Adrenal gland (tissue), 12 donors: ENCODE measurements around the gene RALGAPB. TPM values are rescaled to one million over a fixed set of nuclear protein-coding genes. Genes with fewer than 3 reads are reported as not detected.

Experiments
- DNase-seq, 7 donors: peaks; one replicate each; pipeline ENCODE4 v3.0.0-alpha.2; 2019 to 2020
- H3K27ac ChIP-seq, 5 donors: fragments of 200-600 bp; sonication (generic) in 4 of 5; 1 replicate in 3 of 5; 2 replicates in 2 of 5; pipeline versions ENCODE4 v1.5.1 to v1.8.0; 2016 to 2020; ENCODE audit warnings: mild to moderate bottlenecking in 1 of 5
- H3K27me3 ChIP-seq: fragments of 200-600 bp; 2 replicates; pipeline ENCODE4 v1.8.0; 2021
- H3K36me3 ChIP-seq, 2 donors: fragments of 200-600 bp; replicated peaks in 1 of 2; 1 replicate in 1 of 2; 2 replicates in 1 of 2; pipeline versions ENCODE4 v1.5.1 to v1.8.0; 2018 to 2022
- H3K4me1 ChIP-seq, 2 donors: fragments of 200-600 bp; replicated peaks in 1 of 2; 1 replicate in 1 of 2; 2 replicates in 1 of 2; pipeline versions ENCODE4 v1.5.1 to v1.8.0; 2018 to 2021
- H3K4me3 ChIP-seq, 4 donors: fragments of 200-600 bp; sonication (generic) in 3 of 4; one replicate each; pipeline ENCODE4 v1.5.1; 2016 to 2018
- H3K9me3 ChIP-seq, 3 donors: fragments of 200-600 bp; sonication (generic) in 1 of 3; replicated peaks in 1 of 3; 1 replicate in 2 of 3; 2 replicates in 1 of 3; pipeline versions ENCODE4 v1.5.1 to v1.8.0; 2016 to 2021
- POLR2A ChIP-seq, 2 donors: fragments of 450-650 bp; IDR thresholded peaks; one replicate each; pipeline ENCODE4 v1.6.1; 2017; ENCODE audit warnings: antibody characterized with exemption in 2 of 2, mild to moderate bottlenecking in 2 of 2, moderate library complexity in 1 of 2
- WGBS, 4 donors: extraction: QIAGEN DNeasy Blood & Tissue Kit in 2 of 4; methylation state at CpG; one replicate each; pipeline versions ENCODE4 v1.1.5 to v1.1.7; 2013 to 2017; 5-methylcytosine and 5-hydroxymethylcytosine counted together
- intact Hi-C, 2 donors: fragments of 100-400 bp; cut with DNase I; formaldehyde crosslinking; loops; one replicate each; pipeline versions ENCODE4 v1.14.1 to v1.15.0; 2022 to 2023
- polyA plus RNA-seq, 3 donors: library from polyadenylated mRNA; stranded (reverse); fragments of 200-250 nt in 2 of 3; fragments of 350-450 nt in 1 of 3; fragmentation: Illumina TruSeq in 1 of 3; extraction: RNeasy Lipid Tissue Mini Kit (QIAGEN cat#74804) in 1 of 3; gene quantifications; one replicate each; pipeline ENCODE4 v1.2.3, GENCODE V29; 2013 to 2014
- total RNA-seq, 9 donors: library from RNA; depleted of rRNA in 4 of 9; stranded (reverse); fragments of >200 nt in 4 of 9; fragments of 120-200 nt in 1 of 9; fragmentation: NEBNext Ultra II Directional in 1 of 9; extraction: Animal tissue kit (Norgen Biotek cat#: 25700) in 1 of 9; gene quantifications; one replicate each; pipeline versions ENCODE4 v1.1.0 to v1.2.4, GENCODE V29; 2013 to 2023
- TF ChIP-seq, protein P1 (sequence below), 6 experiments: fragments of 450-650 bp in 4 of 6; fragments of 200-600 bp in 2 of 6; sonication (generic) in 1 of 6; IDR thresholded peaks; 1 replicate in 5 of 6; 2 replicates in 1 of 6; pipeline versions ENCODE4 v1.5.1 to v1.8.0; 2016 to 2021; ENCODE audit warnings: antibody characterized with exemption in 6 of 6, mild to moderate bottlenecking in 2 of 6, moderate library complexity in 1 of 6
- donor health status: healthy with polysubstance abuse.
- donor health status: Bipolar disorder and iron deficiency.
- donor health status: DM: yes; HTN: yes; CAD: no.
- donor health status: DM: no; HTN: no; CAD: no.
- donor health status: DM: no; HTN: no; CAD: no.
- donor health status: DM: yes; HTN: yes; CAD: no.

RALGAPB gene
- total and polyA plus RNA-seq, 12 donors = 11.7 to 44.7 (median 31.7) TPM

DNA sequence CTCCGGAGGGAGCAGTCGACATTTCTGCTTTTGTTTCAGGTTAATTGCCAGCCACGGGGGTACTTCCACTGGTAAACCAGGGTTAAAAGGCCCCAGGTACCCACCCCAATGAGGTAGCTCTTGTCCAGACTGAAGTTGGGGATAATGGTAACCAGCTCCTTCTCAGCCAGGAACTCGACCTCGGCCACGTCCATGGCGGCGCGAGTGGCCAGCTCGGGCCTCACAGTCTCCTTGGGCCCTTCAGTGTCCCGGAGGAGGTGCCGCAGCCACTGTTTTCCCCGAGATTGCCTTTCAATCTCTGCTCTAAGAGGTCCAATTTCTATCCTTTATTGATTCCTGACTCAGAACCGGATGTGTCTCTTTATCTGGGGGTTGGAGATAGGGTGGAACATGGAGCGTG is 142.6 kb downstream of the RALGAPB start:
- Histone ChIP-seq H3K27me3 (peaks cover 21% of the 10 kb centered on the region), H3K4me3 (no peak overlapping the region), H3K27ac (no peak overlapping the region), H3K4me1 (no peaks in the 10 kb centered on the region), H3K36me3 (no peaks in the 10 kb centered on the region), H3K9me3 (no peaks in the 10 kb centered on the region)
- intact Hi-C loops = no loop called here
- DNase-seq = no peak
- TF ChIP-seq POLR2A (IDR thresholded peaks at IDR 0.05) = no peak
- TF ChIP-seq, protein P1, sequence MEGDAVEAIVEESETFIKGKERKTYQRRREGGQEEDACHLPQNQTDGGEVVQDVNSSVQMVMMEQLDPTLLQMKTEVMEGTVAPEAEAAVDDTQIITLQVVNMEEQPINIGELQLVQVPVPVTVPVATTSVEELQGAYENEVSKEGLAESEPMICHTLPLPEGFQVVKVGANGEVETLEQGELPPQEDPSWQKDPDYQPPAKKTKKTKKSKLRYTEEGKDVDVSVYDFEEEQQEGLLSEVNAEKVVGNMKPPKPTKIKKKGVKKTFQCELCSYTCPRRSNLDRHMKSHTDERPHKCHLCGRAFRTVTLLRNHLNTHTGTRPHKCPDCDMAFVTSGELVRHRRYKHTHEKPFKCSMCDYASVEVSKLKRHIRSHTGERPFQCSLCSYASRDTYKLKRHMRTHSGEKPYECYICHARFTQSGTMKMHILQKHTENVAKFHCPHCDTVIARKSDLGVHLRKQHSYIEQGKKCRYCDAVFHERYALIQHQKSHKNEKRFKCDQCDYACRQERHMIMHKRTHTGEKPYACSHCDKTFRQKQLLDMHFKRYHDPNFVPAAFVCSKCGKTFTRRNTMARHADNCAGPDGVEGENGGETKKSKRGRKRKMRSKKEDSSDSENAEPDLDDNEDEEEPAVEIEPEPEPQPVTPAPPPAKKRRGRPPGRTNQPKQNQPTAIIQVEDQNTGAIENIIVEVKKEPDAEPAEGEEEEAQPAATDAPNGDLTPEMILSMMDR (IDR thresholded peaks at IDR 0.05) = no peak
- WGBS, 4 donors = 84 to 90% (median 87%) methylated on average over 15 of the region's 15 CpGs

DNA sequence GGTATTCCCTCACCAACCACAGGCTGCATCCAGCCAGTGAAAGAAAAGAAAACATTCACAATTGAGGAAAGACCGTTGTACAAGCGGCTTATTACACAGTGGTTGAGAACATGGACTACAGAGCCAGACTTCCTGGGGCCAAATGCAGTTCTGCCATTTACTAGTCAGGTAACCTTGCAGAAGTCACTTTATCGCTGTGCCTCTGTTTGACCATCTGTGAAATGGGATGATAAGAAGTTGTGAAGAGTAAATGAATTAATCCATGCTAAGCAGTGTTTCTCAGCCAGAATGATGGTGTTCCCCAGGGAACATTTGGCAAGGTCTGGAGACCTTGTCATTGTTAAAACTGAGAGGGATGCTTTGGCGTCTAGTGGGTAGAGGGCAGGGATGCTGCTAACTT is 143.8 kb downstream of the RALGAPB start:
- TF ChIP-seq, protein P1 (IDR thresholded peaks at IDR 0.05) = no peak
- no peak for TF ChIP-seq POLR2A (IDR thresholded peaks at IDR 0.05)
- intact Hi-C loops = no loop called here
- DNase-seq = no peak

DNA sequence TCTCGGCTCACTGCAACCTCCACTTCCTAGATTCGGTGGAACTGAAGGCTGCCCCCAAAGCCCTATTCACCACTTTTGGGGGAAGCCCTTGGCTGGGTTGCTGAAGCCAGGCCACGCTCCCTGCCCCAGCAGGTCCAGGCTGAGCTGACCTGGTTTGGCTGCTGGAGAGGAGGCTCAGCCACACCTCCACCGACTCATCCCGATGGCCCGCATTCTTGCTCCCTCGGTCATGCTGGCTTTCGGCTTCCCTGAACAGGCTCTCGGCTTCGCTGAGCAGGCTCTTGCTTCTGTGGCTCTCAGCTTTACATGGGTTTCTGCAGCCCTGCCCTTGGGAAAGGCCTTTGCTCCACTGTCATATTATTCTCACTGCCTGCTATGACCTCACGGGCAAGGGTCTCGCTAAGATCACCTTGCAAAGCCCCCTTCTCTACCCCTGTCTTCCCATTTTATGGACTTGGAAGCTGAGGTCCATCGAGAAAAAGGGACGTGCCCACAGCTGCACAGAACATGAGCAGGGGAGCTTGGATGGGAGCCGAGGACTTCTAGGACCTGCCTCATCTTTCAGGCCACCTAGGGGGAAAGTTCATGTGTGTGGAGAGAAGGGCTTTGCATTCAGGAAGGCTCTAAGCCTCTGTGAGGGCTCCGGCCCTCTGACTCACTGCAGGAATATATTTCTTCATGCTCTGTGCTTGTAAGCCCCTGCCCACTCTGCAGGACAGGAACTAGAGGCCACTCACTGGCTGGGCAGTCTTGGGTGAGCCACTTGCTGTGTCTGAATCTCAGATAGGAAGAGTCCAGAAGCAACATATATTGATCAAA is 144.6 kb downstream of the RALGAPB start:
- intact Hi-C loops = no loop called here
- WGBS, 4 donors = 62 to 75% (median 68%) methylated on average over 13 to 16 of the region's 16 CpGs
- H3K36me3 ChIP-seq = no peaks in the 10 kb centered on the region
- H3K9me3 ChIP-seq = no peaks in the 10 kb centered on the region
- no peak overlapping the region for H3K4me3 ChIP-seq
- H3K4me1 ChIP-seq = no peaks in the 10 kb centered on the region
- TF ChIP-seq, protein P1 (IDR thresholded peaks at IDR 0.05) = no peak
- TF ChIP-seq POLR2A (IDR thresholded peaks at IDR 0.05) = no peak
- H3K27me3 ChIP-seq = peaks cover 21% of the 10 kb centered on the region
- H3K27ac ChIP-seq = no peak overlapping the region
- DNase-seq = no peak

More for the DNA sequence above, 143.8 kb downstream of the RALGAPB start:
- peaks cover 21% of the 10 kb centered on the region for H3K27me3 ChIP-seq
- H3K4me1 ChIP-seq = no peaks in the 10 kb centered on the region
- H3K36me3 ChIP-seq = no peaks in the 10 kb centered on the region
- H3K9me3 ChIP-seq = no peaks in the 10 kb centered on the region
- no peak overlapping the region for H3K4me3 ChIP-seq
- no peak overlapping the region for H3K27ac ChIP-seq
- 81 to 92% (median 82%) methylated on average over 4 of the region's 4 CpGs for WGBS, 4 donors

DNA sequence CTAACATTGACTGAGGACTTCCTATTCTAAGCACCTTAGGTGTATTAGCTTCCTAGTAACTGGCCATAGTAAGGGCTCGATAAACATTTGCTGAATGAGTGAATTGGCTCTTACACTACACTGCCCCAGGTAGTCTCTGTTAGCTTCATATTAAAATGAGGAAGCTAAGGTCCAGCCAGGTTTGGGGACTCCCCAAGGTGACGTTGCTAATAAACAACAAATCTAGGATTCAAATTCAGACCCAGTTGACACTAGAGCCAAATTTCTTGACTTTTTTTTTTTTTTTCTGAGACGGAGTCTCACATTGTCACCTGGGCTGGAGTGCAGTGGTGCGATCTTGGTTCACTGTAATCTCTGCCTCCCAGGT is 145.2 kb downstream of the RALGAPB start:
- Histone ChIP-seq H3K9me3 (no peaks in the 10 kb centered on the region), H3K36me3 (no peaks in the 10 kb centered on the region), H3K4me3 (no peak overlapping the region), H3K27ac (no peak overlapping the region), H3K27me3 (peaks cover 20% of the 10 kb centered on the region), H3K4me1 (no peaks in the 10 kb centered on the region)
- DNase-seq = no peak
- TF ChIP-seq, protein P1 (IDR thresholded peaks at IDR 0.05) = no peak
- TF ChIP-seq POLR2A (IDR thresholded peaks at IDR 0.05) = no peak
- WGBS, 4 donors = 76 to 93% (median 81%) methylated on average over 4 of the region's 4 CpGs
- intact Hi-C loops = no loop called here
